ENCODE results near the gene CD69.

CD69 gene

GRCh38 chr12:9760120-9760519 lies 581 bp downstream of the CD69 start:
- H3K27ac Mint-ChIP-seq, result peak overlapping the region; percentile 92
- H3K4me1 Mint-ChIP-seq (ENCODE audit: low read depth), result peaks cover 33% of the 10 kb centered on the region
- intact Hi-C loops (cut with micrococcal nuclease), result no loop called here
- H3K36me3 Mint-ChIP-seq (ENCODE audit: low read depth), result peaks cover 5% of the 10 kb centered on the region
- H3K27me3 Mint-ChIP-seq, result peaks cover 2% of the 10 kb centered on the region
- no peaks in the 10 kb centered on the region for H3K9me3 Mint-ChIP-seq
- H3K4me3 Mint-ChIP-seq, result peak overlapping the region; percentile 60

- peaks cover under 1% of the 10 kb centered on the region for H3K27me3 Mint-ChIP-seq
- peak overlapping the region; percentile 92 for H3K27ac Mint-ChIP-seq
- intact Hi-C loops (cut with micrococcal nuclease), result loop anchor here (5.0 to 10.0 kb wide), 2 partner anchors 108 to 255 kb away; partner anchors contain the start of genes CLEC12B and CLEC2B
- no peaks in the 10 kb centered on the region for H3K9me3 Mint-ChIP-seq
- H3K36me3 Mint-ChIP-seq (ENCODE audit: low read depth), result peaks cover 6% of the 10 kb centered on the region
- H3K4me3 Mint-ChIP-seq, result peak overlapping the region; percentile 60
- peaks cover 33% of the 10 kb centered on the region for H3K4me1 Mint-ChIP-seq (ENCODE audit: low read depth)
Measured at GRCh38 chr12:9759694-9760093, 1.0 kb downstream of the CD69 start.

GRCh38 chr12:9758119-9758518 lies 2.6 kb downstream of the CD69 start:
- peak overlapping the region; percentile 81 for H3K4me3 Mint-ChIP-seq
- H3K36me3 Mint-ChIP-seq (ENCODE audit: low read depth), result peaks cover 13% of the 10 kb centered on the region
- peaks cover 38% of the 10 kb centered on the region for H3K4me1 Mint-ChIP-seq (ENCODE audit: low read depth)
- no peaks in the 10 kb centered on the region for H3K27me3 Mint-ChIP-seq
- no peaks in the 10 kb centered on the region for H3K9me3 Mint-ChIP-seq
- intact Hi-C loops (cut with micrococcal nuclease), result loop anchor here (5.0 to 10.0 kb wide), 2 partner anchors 109 to 257 kb away; partner anchors contain the start of genes CLEC12B and CLEC2B
- peak overlapping the region; percentile 92 for H3K27ac Mint-ChIP-seq

- peak overlapping the region; percentile 92 for H3K27ac Mint-ChIP-seq
- intact Hi-C loops (cut with micrococcal nuclease), result loop anchor here (5.0 to 10.0 kb wide), 2 partner anchors 110 to 257 kb away; partner anchors contain the start of genes CLEC12B and CLEC2B
- H3K27me3 Mint-ChIP-seq, result no peaks in the 10 kb centered on the region
- no peak overlapping the region for H3K4me3 Mint-ChIP-seq
- H3K36me3 Mint-ChIP-seq (ENCODE audit: low read depth), result peaks cover 17% of the 10 kb centered on the region
- H3K4me1 Mint-ChIP-seq (ENCODE audit: low read depth), result peaks cover 35% of the 10 kb centered on the region
- no peaks in the 10 kb centered on the region for H3K9me3 Mint-ChIP-seq
Measured at GRCh38 chr12:9757433-9758025, 3.2 kb downstream of the CD69 start.

- Mint-ChIP-seq H3K36me3 (ENCODE audit: low read depth) (peaks cover 19% of the 10 kb centered on the region), H3K4me3 (no peak overlapping the region), H3K4me1 (ENCODE audit: low read depth) (peaks cover 29% of the 10 kb centered on the region), H3K9me3 (no peaks in the 10 kb centered on the region), H3K27me3 (no peaks in the 10 kb centered on the region), H3K27ac (no peak overlapping the region)
- intact Hi-C loops (cut with micrococcal nuclease), result loop anchor here (5.0 to 10.0 kb wide), 2 partner anchors 111 to 258 kb away; partner anchors contain the start of genes CLEC12B and CLEC2B
Measured at GRCh38 chr12:9756706-9757105, 4.0 kb downstream of the CD69 start.

- peaks cover 28% of the 10 kb centered on the region for H3K4me1 Mint-ChIP-seq (ENCODE audit: low read depth)
- H3K27me3 Mint-ChIP-seq, result no peaks in the 10 kb centered on the region
- no peaks in the 10 kb centered on the region for H3K9me3 Mint-ChIP-seq
- intact Hi-C loops (cut with micrococcal nuclease), result loop anchor here (5.0 to 10.0 kb wide), 2 partner anchors 111 to 259 kb away; partner anchors contain the start of genes CLEC12B and CLEC2B
- no peak overlapping the region for H3K4me3 Mint-ChIP-seq
- no peak overlapping the region for H3K27ac Mint-ChIP-seq
- peaks cover 23% of the 10 kb centered on the region for H3K36me3 Mint-ChIP-seq (ENCODE audit: low read depth)
Measured at GRCh38 chr12:9756170-9756569, 4.5 kb downstream of the CD69 start.

GRCh38 chr12:9755567-9755966 lies 5.1 kb downstream of the CD69 start:
- peaks cover 22% of the 10 kb centered on the region for H3K4me1 Mint-ChIP-seq (ENCODE audit: low read depth)
- intact Hi-C loops (cut with micrococcal nuclease), result loop anchor here (5.0 to 10.0 kb wide), 2 partner anchors 112 to 259 kb away; partner anchors contain the start of genes CLEC12B and CLEC2B

GRCh38 chr12:9755035-9755434 lies 5.7 kb downstream of the CD69 start:
- H3K27ac Mint-ChIP-seq, result no peak overlapping the region
- no peaks in the 10 kb centered on the region for H3K9me3 Mint-ChIP-seq
- H3K4me3 Mint-ChIP-seq, result no peak overlapping the region
- intact Hi-C loops (cut with micrococcal nuclease), result loop anchor here (5.0 to 10.0 kb wide), 2 partner anchors 112 to 260 kb away; partner anchors contain the start of genes CLEC12B and CLEC2B
- H3K4me1 Mint-ChIP-seq (ENCODE audit: low read depth), result peaks cover 17% of the 10 kb centered on the region
- H3K36me3 Mint-ChIP-seq (ENCODE audit: low read depth), result peaks cover 23% of the 10 kb centered on the region
- H3K27me3 Mint-ChIP-seq, result no peaks in the 10 kb centered on the region

More at GRCh38 chr12:9755567-9755966, 5.1 kb downstream of the CD69 start:
- no peak overlapping the region for H3K27ac Mint-ChIP-seq
- no peaks in the 10 kb centered on the region for H3K9me3 Mint-ChIP-seq
- no peak overlapping the region for H3K4me3 Mint-ChIP-seq
- H3K36me3 Mint-ChIP-seq (ENCODE audit: low read depth), result peaks cover 23% of the 10 kb centered on the region
- H3K27me3 Mint-ChIP-seq, result no peaks in the 10 kb centered on the region

GRCh38 chr12:9754099-9754927 lies 6.4 kb downstream of the CD69 start:
- no peaks in the 10 kb centered on the region for H3K9me3 Mint-ChIP-seq
- no peak overlapping the region for H3K27ac Mint-ChIP-seq
- no peaks in the 10 kb centered on the region for H3K27me3 Mint-ChIP-seq
- intact Hi-C loops (cut with micrococcal nuclease), result loop anchor here (5.0 to 10.0 kb wide), 2 partner anchors 260 to 388 kb away; partner anchors contain the start of gene CLEC12B
- peaks cover 23% of the 10 kb centered on the region for H3K36me3 Mint-ChIP-seq (ENCODE audit: low read depth)
- peaks cover 10% of the 10 kb centered on the region for H3K4me1 Mint-ChIP-seq (ENCODE audit: low read depth)
- H3K4me3 Mint-ChIP-seq, result no peak overlapping the region

GRCh38 chr12:9753498-9753897 lies 7.2 kb downstream of the CD69 start:
- Mint-ChIP-seq H3K4me3 (no peak overlapping the region), H3K36me3 (ENCODE audit: low read depth) (peaks cover 23% of the 10 kb centered on the region), H3K4me1 (ENCODE audit: low read depth) (peaks cover 10% of the 10 kb centered on the region), H3K27me3 (no peaks in the 10 kb centered on the region), H3K9me3 (no peaks in the 10 kb centered on the region), H3K27ac (no peak overlapping the region)
- intact Hi-C loops (cut with micrococcal nuclease), result loop anchor here (5.0 to 10.0 kb wide), 2 partner anchors 261 to 389 kb away; partner anchors contain the start of gene CLEC12B

- Mint-ChIP-seq H3K27ac (no peak overlapping the region), H3K36me3 (ENCODE audit: low read depth) (peaks cover 23% of the 10 kb centered on the region), H3K9me3 (no peaks in the 10 kb centered on the region), H3K4me3 (no peak overlapping the region), H3K27me3 (no peaks in the 10 kb centered on the region), H3K4me1 (ENCODE audit: low read depth) (peaks cover 10% of the 10 kb centered on the region)
- intact Hi-C loops (cut with micrococcal nuclease), result loop anchor here (5.0 to 10.0 kb wide), 2 partner anchors 262 to 389 kb away; partner anchors contain the start of gene CLEC12B
Measured at GRCh38 chr12:9753073-9753472, 7.6 kb downstream of the CD69 start.

GRCh38 chr12:9752145-9752933 lies 8.4 kb downstream of the CD69 start:
- peaks cover 23% of the 10 kb centered on the region for H3K36me3 Mint-ChIP-seq (ENCODE audit: low read depth)
- no peak overlapping the region for H3K4me3 Mint-ChIP-seq
- H3K27ac Mint-ChIP-seq, result no peak overlapping the region
- peaks cover 13% of the 10 kb centered on the region for H3K4me1 Mint-ChIP-seq (ENCODE audit: low read depth)
- no peaks in the 10 kb centered on the region for H3K27me3 Mint-ChIP-seq
- intact Hi-C loops (cut with micrococcal nuclease), result loop anchor here (5.0 to 10.0 kb wide), 2 partner anchors 262 to 390 kb away; partner anchors contain the start of gene CLEC12B
- H3K9me3 Mint-ChIP-seq, result no peaks in the 10 kb centered on the region

Measured in dendritic cell treated with granulocyte-macrophage colony-stimulating factor and Interleukin-4, amounts not matched to agents 40 ng/mL and 50 ng/mL, for 4 days (primary cell).